Heart left ventricle (tissue), 13 donors: ENCODE data around the gene U2AF1L4.
A peak's percentile ranks its signal among the peaks of the same experiment; 100 is the strongest.

Source experiments
- POLR2A ChIP-seq, 2 donors: fragments of 450-650 bp; IDR thresholded peaks; one replicate each; pipeline ENCODE4 v1.6.1; 2017; ENCODE audit warnings: antibody characterized with exemption in 2 of 2, mild to moderate bottlenecking in 2 of 2, moderate library complexity in 2 of 2
- TF ChIP-seq, protein P1 (sequence below), 12 donors: fragments of 200-600 bp; sonication (generic) in 4 of 12; IDR thresholded peaks; one replicate each; pipeline versions ENCODE4 v1.5.0 to v1.8.0; 2018 to 2022; ENCODE audit warnings: antibody characterized with exemption in 12 of 12, mild to moderate bottlenecking in 5 of 12
- donor health status: ischemic (EF 13 %, LVEDD 7.1; RV severe dilation, severe dysfunction).
- donor health status: DM: no; HTN: yes; CAD: no.
- donor health status: DM: no; HTN: no; CAD: no.
- donor health status: ischemic (EF 25% LVEDD 6.9; RV normal size, moderate dysfunction).
- donor health status: ischemic (EF 25% LVEDD 5.7; RV mildly dilated, moderate dysfunction).
- donor health status: ischemic (EF 35%, LVEDD 5.7; RV mildly dilated, moderate dysfunction).
- donor health status: nonischemic (EF 11% LVEDD 7.7; RV severe dilation, severe dysfunction).
- donor health status: DM: yes; HTN: yes; CAD: no.
- donor health status: PGD.
- donor health status: ischemic (EF 29% LVEDD 5.4; RV normal size, mild dysfunction).
- donor health status: nonischemic (EF 23%, LVEDD 6.1; RV moderate dilation, normal function).

DNA sequence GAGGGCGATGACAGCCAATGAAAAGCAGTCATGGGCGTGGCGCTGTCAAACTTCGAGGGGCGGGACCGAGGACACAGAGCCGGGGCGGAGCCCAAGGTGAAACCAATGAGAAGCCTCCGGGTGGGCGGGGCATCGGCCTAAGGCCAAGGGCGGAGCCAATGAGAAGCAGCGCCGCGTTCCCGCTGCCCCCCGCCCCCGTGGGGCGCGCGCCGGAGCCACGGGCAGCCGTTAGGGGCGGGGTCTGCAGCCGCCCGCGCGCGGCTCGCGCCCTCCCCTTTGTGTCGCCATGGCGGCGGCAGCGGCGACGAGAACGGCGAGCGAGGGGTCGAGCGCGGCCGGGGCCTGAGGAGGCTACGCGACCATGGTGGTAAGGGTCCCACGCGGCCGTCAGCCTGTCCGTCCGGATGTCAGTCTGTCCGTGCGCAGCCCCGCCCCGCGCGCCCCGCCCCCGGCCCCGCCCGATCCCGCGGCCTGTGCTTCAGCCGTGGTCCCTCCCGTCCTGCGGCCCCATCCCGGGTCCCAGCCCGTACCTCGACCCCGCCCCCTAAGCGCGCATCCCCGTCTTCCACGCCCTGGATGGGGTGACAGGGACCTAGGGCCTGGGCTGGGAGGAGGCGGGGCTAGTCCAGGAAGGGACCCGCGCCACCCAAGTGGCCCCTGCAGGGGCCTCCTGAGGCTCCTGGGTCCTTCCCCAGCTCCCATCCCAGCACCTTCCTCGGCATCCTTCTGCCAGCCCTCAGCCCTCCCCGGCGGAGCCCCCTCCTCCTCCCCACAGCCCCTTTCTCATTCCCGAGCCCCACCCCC lies 30.3 kb upstream of the U2AF1L4 start, which contains the start of gene ARHGAP33:
- TF ChIP-seq, protein P1, sequence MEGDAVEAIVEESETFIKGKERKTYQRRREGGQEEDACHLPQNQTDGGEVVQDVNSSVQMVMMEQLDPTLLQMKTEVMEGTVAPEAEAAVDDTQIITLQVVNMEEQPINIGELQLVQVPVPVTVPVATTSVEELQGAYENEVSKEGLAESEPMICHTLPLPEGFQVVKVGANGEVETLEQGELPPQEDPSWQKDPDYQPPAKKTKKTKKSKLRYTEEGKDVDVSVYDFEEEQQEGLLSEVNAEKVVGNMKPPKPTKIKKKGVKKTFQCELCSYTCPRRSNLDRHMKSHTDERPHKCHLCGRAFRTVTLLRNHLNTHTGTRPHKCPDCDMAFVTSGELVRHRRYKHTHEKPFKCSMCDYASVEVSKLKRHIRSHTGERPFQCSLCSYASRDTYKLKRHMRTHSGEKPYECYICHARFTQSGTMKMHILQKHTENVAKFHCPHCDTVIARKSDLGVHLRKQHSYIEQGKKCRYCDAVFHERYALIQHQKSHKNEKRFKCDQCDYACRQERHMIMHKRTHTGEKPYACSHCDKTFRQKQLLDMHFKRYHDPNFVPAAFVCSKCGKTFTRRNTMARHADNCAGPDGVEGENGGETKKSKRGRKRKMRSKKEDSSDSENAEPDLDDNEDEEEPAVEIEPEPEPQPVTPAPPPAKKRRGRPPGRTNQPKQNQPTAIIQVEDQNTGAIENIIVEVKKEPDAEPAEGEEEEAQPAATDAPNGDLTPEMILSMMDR (IDR thresholded peaks at IDR 0.05): no peak
- peak in 1 of 2 donors; percentile 27 for TF ChIP-seq POLR2A (IDR thresholded peaks at IDR 0.05)
